ENCODE measurements around the gene BRSK2.

GRCh38 chr11:1459219-1459575, 69.5 kb downstream of the BRSK2 start:
- no peak for TF ChIP-seq POLR2A (IDR thresholded peaks at IDR 0.05; ENCODE audit: low read length)
- TF ChIP-seq GATA1 (IDR thresholded peaks at IDR 0.05; ENCODE audit: low read depth, low read length), result no peak

Data from erythroblast (primary cell).